Measurements from ENCODE around the gene MIAT. TPM values are rescaled to one million over a fixed set of nuclear protein-coding genes. Genes with fewer than 3 reads are reported as not detected.

Gene MIAT
- total RNA-seq, 1 experiment from 2014 or later = 1.5 TPM

DNA sequence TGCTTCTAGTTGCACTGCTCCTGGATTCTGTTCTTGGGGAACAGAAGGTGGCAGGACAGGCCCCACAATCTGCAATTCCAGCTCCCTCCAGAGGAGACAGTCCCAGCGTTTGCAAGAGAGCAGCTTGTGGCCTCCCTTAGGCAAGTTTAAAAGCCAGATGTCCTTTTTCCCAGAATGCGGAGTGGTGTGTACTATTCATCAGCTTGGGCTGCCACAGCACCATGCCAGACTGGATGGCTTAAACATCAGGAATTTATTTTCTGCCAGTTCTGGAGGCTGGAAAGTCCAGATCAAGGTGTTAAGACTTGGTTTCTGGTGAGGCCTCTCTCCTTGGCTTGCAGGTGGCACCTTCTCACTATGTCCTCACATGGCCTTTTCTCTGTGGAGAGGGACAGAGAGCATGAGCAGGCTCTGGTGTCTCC is 11.7 kb downstream of the MIAT start:
- no peak overlapping the region for H3K9ac ChIP-seq (ENCODE audit: low read length)
- peaks cover 50% of the 10 kb centered on the region for H3K4me1 ChIP-seq (ENCODE audit: low read length)
- H4K20me1 ChIP-seq (ENCODE audit: insufficient read depth, low read depth, low read length) = no peaks in the 10 kb centered on the region
- H3K27ac ChIP-seq (ENCODE audit: low read length) = no peak overlapping the region
- H3K9me3 ChIP-seq (ENCODE audit: low read length) = no peaks in the 10 kb centered on the region
- no peaks in the 10 kb centered on the region for H3K27me3 ChIP-seq (ENCODE audit: low read length)
- peak; percentile 68 for DNase-seq
- H3K4me2 ChIP-seq (ENCODE audit: low read depth, low read length, poor library complexity, severe bottlenecking) = no peak overlapping the region
- no peaks in the 10 kb centered on the region for H3K9me2 ChIP-seq (replicated peaks; ENCODE audit: insufficient read depth, low read length)
- H2AFZ ChIP-seq (ENCODE audit: low read length) = no peak overlapping the region
- no peak overlapping the region for H3K4me3 ChIP-seq (ENCODE audit: low read length)
- peaks cover 9% of the 10 kb centered on the region for H3K79me2 ChIP-seq (ENCODE audit: low read length)
- no peaks in the 10 kb centered on the region for H3K36me3 ChIP-seq (ENCODE audit: insufficient read depth, low read length)

DNA sequence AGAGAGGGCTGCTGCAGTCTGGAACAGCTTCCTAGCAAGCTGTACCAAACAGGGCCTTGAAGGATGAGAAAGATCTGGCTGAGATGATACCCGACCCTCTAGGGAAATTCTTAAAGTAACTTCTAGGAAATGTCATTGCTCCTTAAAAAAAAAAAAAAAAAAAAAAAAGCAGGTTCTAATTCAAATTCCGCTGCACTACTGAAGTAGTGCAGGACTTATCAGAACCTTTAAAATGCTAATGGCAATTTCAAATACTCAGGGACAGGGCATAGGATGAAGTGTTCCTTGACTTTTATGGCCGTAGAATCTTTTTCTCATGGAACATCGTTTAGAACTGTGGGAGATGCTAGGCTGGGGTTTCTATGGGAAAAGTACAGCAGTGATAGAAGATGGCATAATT is 13.1 kb downstream of the MIAT start:
- no peaks in the 10 kb centered on the region for H3K9me2 ChIP-seq (replicated peaks; ENCODE audit: insufficient read depth, low read length)
- peaks cover 23% of the 10 kb centered on the region for H3K79me2 ChIP-seq (ENCODE audit: low read length)
- no peaks in the 10 kb centered on the region for H3K9me3 ChIP-seq (ENCODE audit: low read length)
- peaks cover 49% of the 10 kb centered on the region for H3K4me1 ChIP-seq (ENCODE audit: low read length)
- peak overlapping the region; percentile 96 for H3K27ac ChIP-seq (ENCODE audit: low read length)
- H2AFZ ChIP-seq (ENCODE audit: low read length) = no peak overlapping the region
- H3K9ac ChIP-seq (ENCODE audit: low read length) = peak overlapping the region; percentile 98
- no peak overlapping the region; the same call in 1 of the 2 replicates for H3K4me3 ChIP-seq (ENCODE audit: low read length)
- peak; percentile 46 for DNase-seq
- H3K27me3 ChIP-seq (ENCODE audit: low read length) = no peaks in the 10 kb centered on the region
- H4K20me1 ChIP-seq (ENCODE audit: insufficient read depth, low read depth, low read length) = no peaks in the 10 kb centered on the region
- no peaks in the 10 kb centered on the region for H3K36me3 ChIP-seq (ENCODE audit: insufficient read depth, low read length)
- H3K4me2 ChIP-seq (ENCODE audit: low read depth, low read length, poor library complexity, severe bottlenecking) = peak overlapping the region; percentile 100

DNA sequence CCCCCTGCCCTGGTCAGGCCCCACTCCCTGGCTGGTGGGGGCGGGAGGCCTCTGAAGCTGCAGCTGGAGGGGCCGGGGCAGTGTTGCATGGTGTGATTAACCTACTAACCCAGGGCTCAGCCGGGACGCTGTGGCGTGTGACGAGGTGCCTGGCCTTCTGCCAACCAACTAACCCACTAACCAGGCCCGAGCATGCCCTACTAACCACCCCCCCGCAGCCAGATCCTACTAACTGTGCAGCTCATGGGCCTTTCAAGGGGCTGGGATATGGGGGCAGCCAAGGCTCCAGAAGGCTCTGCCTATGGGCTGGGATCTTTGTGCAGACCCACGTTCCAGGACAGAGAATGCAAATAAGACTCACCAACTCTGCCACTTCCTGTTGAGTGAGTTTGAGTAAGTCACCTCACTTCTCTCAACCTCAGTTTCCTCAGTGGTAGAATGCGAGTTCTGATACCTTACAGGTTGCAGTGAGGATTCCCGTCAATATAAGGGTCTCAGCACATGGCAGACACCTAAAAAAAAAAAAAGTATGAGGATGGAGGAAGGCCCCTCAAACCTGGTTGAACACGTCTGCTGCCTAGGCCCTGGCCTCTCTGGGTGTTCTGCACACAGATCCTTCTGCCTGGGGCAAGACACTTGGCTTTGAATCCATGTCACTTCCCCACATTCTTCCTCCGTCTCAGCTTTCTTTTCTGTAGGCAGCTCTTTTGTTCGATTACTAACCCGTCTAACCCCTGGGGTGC is 14.1 kb downstream of the MIAT start:
- H3K9me3 ChIP-seq (ENCODE audit: low read length) = no peaks in the 10 kb centered on the region
- peak overlapping the region; percentile 96 for H3K27ac ChIP-seq (ENCODE audit: low read length)
- peak overlapping the region; percentile 96 for H3K4me3 ChIP-seq (ENCODE audit: low read length)
- H3K9ac ChIP-seq (ENCODE audit: low read length) = peak overlapping the region; percentile 98
- no peaks in the 10 kb centered on the region for H4K20me1 ChIP-seq (ENCODE audit: insufficient read depth, low read depth, low read length)
- H3K4me1 ChIP-seq (ENCODE audit: low read length) = peaks cover 46% of the 10 kb centered on the region
- peaks cover 31% of the 10 kb centered on the region for H3K79me2 ChIP-seq (ENCODE audit: low read length)
- H3K36me3 ChIP-seq (ENCODE audit: insufficient read depth, low read length) = no peaks in the 10 kb centered on the region
- peak overlapping the region; percentile 100 for H3K4me2 ChIP-seq (ENCODE audit: low read depth, low read length, poor library complexity, severe bottlenecking)
- peak; percentile 77 for DNase-seq
- no peaks in the 10 kb centered on the region for H3K27me3 ChIP-seq (ENCODE audit: low read length)
- no peaks in the 10 kb centered on the region for H3K9me2 ChIP-seq (replicated peaks; ENCODE audit: insufficient read depth, low read length)
- peak overlapping the region; percentile 70 for H2AFZ ChIP-seq (ENCODE audit: low read length)

DNA sequence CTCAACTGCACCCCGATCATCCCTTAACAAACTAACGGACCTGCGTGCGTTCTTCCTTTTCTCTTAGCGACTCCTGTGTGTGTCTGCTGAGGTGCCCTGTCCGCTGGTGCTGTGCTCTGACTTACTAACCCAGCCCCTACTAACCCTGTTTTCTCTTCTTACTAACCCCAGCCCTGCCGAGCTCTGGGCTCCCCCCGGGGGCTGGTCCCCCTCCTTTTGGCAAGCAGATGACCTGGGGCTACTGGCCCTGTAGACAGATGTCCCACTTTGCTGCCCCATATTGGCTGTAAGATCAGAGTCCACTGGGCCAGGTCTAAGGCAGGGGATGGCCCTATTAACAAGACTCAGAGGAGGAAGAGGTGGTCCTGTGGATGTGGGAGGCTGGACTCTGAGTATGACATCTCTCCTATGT is 14.7 kb downstream of the MIAT start:
- Histone ChIP-seq H3K36me3 (ENCODE audit: insufficient read depth, low read length) (no peaks in the 10 kb centered on the region), H3K27me3 (ENCODE audit: low read length) (no peaks in the 10 kb centered on the region), H3K9ac (ENCODE audit: low read length) (peak overlapping the region; percentile 98), H3K9me3 (ENCODE audit: low read length) (no peaks in the 10 kb centered on the region), H3K27ac (ENCODE audit: low read length) (peak overlapping the region; percentile 96), H2AFZ (ENCODE audit: low read length) (peak overlapping the region; percentile 70; the same call in 1 of the 2 replicates), H3K4me1 (ENCODE audit: low read length) (peaks cover 46% of the 10 kb centered on the region), H3K9me2 (replicated peaks; ENCODE audit: insufficient read depth, low read length) (no peaks in the 10 kb centered on the region), H3K4me3 (ENCODE audit: low read length) (peak overlapping the region; percentile 96), H4K20me1 (ENCODE audit: insufficient read depth, low read depth, low read length) (no peaks in the 10 kb centered on the region), H3K4me2 (ENCODE audit: low read depth, low read length, poor library complexity, severe bottlenecking) (peak overlapping the region; percentile 100), H3K79me2 (ENCODE audit: low read length) (peaks cover 31% of the 10 kb centered on the region)
- DNase-seq = no peak

DNA sequence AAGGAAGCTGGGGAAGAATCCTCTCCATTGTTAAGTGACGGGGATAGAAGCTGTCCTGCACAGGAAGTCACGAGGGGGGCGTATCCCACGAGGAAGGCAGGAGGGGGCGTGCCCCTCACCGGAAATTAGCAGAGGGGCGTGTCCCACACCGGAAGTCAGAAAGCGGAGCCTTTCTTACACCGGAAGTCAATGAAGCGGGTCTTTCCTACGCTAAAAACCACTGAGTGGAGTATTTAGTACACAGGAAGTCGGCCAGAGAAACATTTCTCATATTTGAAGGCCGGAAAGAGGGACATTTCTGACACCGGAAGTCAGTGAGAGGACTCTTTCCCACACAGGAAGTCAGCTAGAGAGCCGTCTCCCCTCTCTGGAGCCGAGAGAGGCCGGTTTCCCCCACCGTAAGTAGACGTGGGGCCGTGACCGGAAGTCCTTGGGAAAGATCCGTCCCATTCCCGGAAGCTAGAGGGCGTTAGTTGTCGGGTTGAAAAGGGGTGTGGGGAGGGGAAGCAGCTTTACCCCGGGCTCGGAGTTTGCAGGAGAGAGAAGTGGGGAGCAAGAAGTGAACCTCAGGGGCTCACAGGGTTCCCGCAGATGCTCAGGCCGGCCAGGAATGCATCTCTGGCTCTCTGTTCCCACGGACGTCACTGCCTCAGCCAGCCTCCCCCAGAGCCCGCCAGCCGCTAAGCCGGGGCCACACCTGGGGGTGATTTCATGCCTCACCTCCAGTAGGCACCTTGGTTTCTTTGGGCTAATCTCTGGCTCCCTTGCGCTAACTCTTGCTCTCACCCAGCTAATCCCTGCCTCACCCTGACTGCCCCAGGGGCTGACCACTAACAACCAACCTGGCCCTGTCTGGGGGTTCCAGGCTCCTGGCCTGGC is 15.4 kb downstream of the MIAT start:
- peak; percentile 98 for DNase-seq
- H3K9me3 ChIP-seq (ENCODE audit: low read length) = no peaks in the 10 kb centered on the region
- H3K27me3 ChIP-seq (ENCODE audit: low read length) = no peaks in the 10 kb centered on the region
- peaks cover 31% of the 10 kb centered on the region for H3K79me2 ChIP-seq (ENCODE audit: low read length)
- H3K4me2 ChIP-seq (ENCODE audit: low read depth, low read length, poor library complexity, severe bottlenecking) = peak overlapping the region; percentile 100
- H3K36me3 ChIP-seq (ENCODE audit: insufficient read depth, low read length) = no peaks in the 10 kb centered on the region
- H3K9ac ChIP-seq (ENCODE audit: low read length) = peak overlapping the region; percentile 98
- no peak overlapping the region for H2AFZ ChIP-seq (ENCODE audit: low read length)
- peak overlapping the region; percentile 96 for H3K4me3 ChIP-seq (ENCODE audit: low read length)
- no peaks in the 10 kb centered on the region for H3K9me2 ChIP-seq (replicated peaks; ENCODE audit: insufficient read depth, low read length)
- H4K20me1 ChIP-seq (ENCODE audit: insufficient read depth, low read depth, low read length) = no peaks in the 10 kb centered on the region
- peaks cover 46% of the 10 kb centered on the region for H3K4me1 ChIP-seq (ENCODE audit: low read length)
- peak overlapping the region; percentile 96 for H3K27ac ChIP-seq (ENCODE audit: low read length)

DNA sequence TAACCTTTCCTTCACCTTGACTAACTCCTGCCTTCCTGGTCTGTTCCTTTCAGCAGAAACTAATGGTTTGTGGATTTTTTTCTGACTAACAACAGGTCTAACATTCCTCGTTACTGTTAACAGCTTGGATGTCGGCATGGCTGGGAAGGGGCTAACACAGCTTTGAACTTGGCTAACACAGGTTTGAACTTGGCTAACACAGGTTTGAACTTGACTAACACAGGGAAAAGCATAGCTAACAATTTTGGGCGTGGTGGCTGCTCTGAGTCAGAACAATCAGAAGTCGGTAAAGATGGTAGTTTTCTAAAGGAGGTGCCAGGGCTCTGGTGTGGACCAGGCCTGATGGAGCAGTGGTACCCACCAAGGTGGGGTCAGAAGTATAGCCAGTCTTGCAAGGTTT is 16.1 kb downstream of the MIAT start:
- Histone ChIP-seq H3K9ac (ENCODE audit: low read length) (peak overlapping the region; percentile 98), H3K27me3 (ENCODE audit: low read length) (no peaks in the 10 kb centered on the region), H3K36me3 (ENCODE audit: insufficient read depth, low read length) (no peaks in the 10 kb centered on the region), H3K9me2 (replicated peaks; ENCODE audit: insufficient read depth, low read length) (no peaks in the 10 kb centered on the region), H2AFZ (ENCODE audit: low read length) (no peak overlapping the region), H3K79me2 (ENCODE audit: low read length) (peaks cover 31% of the 10 kb centered on the region), H4K20me1 (ENCODE audit: insufficient read depth, low read depth, low read length) (no peaks in the 10 kb centered on the region), H3K4me1 (ENCODE audit: low read length) (peaks cover 46% of the 10 kb centered on the region), H3K4me3 (ENCODE audit: low read length) (peak overlapping the region; percentile 96), H3K27ac (ENCODE audit: low read length) (peak overlapping the region; percentile 96), H3K9me3 (ENCODE audit: low read length) (no peaks in the 10 kb centered on the region), H3K4me2 (ENCODE audit: low read depth, low read length, poor library complexity, severe bottlenecking) (peak overlapping the region; percentile 100)
- DNase-seq = peak; percentile 47

DNA sequence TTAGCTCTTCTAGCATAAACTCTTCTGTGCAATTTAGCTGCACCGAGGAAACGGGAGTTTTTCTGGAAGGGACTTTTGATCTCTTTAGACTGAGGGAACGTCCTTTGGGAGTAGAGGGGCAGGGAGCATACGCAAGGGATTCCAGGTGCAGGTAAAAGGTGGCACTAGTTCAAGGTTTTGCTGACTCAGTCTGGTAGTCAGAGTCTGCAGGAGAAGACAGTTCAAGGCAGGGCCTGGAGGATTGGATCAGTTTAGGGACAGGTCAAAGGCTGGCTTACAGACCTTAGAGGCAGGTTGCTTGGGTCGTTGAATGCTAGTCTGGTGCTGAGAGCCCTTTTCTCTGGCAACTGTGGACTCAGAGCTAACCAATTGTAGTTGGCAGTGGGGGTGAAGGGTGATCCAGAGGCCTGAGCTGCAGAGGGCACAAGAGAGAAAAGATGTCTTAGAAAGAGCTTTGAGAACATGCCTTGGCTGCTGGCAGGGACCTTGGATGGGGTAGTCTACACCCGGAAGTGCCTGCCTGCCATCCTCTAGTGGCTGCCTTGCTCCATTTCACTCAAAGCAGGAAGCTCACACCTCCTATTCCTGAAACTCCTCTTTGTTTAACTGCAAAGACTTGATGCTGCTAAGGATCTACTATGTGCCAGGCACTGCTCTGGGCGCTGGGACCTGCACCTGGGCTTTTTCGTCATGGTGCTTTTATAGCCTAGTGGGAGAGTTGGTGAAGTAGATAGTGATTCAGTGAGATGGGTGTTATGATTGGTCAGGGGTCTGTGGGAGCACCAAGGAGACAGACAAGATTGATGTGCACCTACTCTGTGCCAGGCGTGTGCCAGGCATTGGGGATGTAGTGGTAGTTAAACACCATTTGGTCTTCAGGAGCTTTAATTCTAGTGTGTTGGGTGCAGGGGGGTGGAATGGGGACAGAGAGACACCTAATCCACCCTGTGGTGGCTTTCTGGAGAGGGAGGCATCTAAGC is 17.1 kb downstream of the MIAT start:
- Histone ChIP-seq H3K9me3 (ENCODE audit: low read length) (no peaks in the 10 kb centered on the region), H3K27ac (ENCODE audit: low read length) (peak overlapping the region; percentile 96), H3K27me3 (ENCODE audit: low read length) (no peaks in the 10 kb centered on the region), H3K4me3 (ENCODE audit: low read length) (peak overlapping the region; percentile 96), H4K20me1 (ENCODE audit: insufficient read depth, low read depth, low read length) (no peaks in the 10 kb centered on the region), H3K9ac (ENCODE audit: low read length) (peak overlapping the region; percentile 98), H3K36me3 (ENCODE audit: insufficient read depth, low read length) (no peaks in the 10 kb centered on the region), H3K4me2 (ENCODE audit: low read depth, low read length, poor library complexity, severe bottlenecking) (peak overlapping the region; percentile 100), H3K9me2 (replicated peaks; ENCODE audit: insufficient read depth, low read length) (no peaks in the 10 kb centered on the region), H3K79me2 (ENCODE audit: low read length) (peaks cover 31% of the 10 kb centered on the region), H2AFZ (ENCODE audit: low read length) (no peak overlapping the region), H3K4me1 (ENCODE audit: low read length) (peaks cover 39% of the 10 kb centered on the region)
- DNase-seq = peak; percentile 78
